NCI-H345 treated with DMSO at 0.1 percent for 48 hours (cell line): ENCODE measurements around the gene ATL1.
A peak's percentile ranks its signal among the peaks of the same experiment; 100 is the strongest.
"Not testable (repeated sequence)": the region's sequence is repeated elsewhere in the genome, so short reads cannot be mapped to it uniquely, and the experiment has no call there.

Source experiments
- DNase-seq: peaks from one replicate; lab custom pipeline; 2025; ENCODE audit not compliant: unreplicated experiment; lab: John Stamatoyannopoulos, UW

The ATL1 gene

GRCh38 chr14:50534416-50534815 is 25.5 kb upstream of the ATL1 start:
- no peak for DNase-seq

DNA sequence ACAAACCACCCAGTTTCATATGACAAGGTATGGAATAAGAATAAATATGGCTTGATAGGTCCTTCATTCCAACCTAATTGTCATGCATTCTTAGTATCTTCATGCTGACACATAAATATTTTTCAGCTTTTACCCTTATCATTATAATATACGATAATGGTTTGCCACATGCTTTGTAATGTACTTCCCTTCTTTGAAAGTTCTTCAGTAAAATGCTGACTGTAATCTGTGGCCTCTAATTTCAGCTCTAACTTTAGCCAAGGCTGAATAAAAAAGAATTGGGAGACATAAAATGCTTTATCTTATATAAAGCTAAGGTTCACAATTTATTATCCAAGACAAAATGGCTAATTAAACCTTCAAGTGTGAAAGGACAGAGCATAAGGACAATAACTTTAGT is 24.9 kb upstream of the ATL1 start:
- DNase-seq, result no peak

GRCh38 chr14:50538034-50538433 is 21.9 kb upstream of the ATL1 start:
- DNase-seq, result not testable (repeated sequence)

- DNase-seq, result no peak
These were observed 20.9 kb upstream of the ATL1 start for GRCh38 chr14:50539051-50539450.

GRCh38 chr14:50541159-50541567 is 18.8 kb upstream of the ATL1 start:
- DNase-seq, result no peak

DNA sequence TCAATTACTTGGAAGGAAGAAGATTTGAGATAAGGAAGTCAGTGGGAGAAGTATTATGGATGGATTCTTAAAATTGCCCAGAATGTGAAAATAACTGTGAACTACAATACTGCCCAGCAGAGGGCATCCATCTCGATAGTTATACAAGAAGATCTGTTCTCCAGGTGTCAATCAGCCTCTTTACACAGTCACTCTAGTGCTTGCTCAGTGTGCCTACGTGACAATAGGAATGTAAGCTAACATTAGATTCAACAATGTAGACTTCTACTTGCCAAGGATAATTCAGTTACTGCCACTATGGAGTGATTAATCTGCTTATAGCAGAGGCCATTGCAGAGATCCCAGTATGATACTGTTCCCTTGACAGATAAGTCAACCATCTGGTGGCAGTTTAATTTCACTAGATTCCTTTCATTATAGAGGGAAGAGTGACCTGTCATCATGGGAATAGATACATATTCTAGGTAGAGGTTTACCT is 17.0 kb upstream of the ATL1 start:
- DNase-seq, result peak; percentile 89

DNA sequence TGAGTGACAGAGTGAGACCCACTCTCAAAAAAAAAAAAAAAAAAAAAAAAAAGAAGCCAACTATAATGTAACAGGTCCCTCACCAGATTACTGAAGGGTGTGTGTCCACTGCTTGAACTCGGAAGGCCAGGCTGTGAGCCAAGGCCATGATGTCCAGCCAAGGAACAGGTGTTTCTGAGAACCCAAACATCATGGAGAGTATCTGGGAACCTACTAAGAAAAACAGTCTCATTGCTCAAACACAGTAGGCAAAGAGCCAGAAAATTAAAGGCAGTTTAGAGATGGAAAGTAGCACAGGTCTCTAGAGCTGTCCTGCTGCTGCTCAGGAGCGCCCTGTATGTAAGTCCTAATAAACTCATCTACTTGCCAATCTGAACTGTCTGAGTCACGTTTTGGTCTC is 15.0 kb upstream of the ATL1 start:
- DNase-seq, result no peak

DNA sequence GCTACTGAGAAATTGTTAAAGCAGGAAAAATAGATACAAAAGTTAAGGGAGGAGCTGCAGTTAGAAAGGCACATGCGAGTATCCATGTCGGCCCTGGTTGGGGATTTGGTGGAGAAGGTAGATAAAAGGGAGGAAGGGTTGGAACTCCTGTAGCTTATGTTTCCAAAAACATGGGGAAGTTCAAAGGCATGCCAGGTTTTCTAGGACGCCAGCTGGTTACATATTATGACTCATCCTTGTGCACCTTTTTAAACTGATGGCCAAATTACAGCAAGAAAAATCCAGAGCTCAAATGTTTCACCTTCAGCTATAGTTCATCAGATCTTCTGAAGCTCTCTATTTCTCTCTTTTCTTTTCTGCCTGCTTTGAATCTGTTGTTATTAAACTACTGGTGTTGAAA is 14.3 kb upstream of the ATL1 start:
- DNase-seq, result no peak

GRCh38 chr14:50550294-50550693 is 9.7 kb upstream of the ATL1 start:
- DNase-seq, result no peak

GRCh38 chr14:50551877-50552276 is 8.1 kb upstream of the ATL1 start:
- DNase-seq, result no peak

DNA sequence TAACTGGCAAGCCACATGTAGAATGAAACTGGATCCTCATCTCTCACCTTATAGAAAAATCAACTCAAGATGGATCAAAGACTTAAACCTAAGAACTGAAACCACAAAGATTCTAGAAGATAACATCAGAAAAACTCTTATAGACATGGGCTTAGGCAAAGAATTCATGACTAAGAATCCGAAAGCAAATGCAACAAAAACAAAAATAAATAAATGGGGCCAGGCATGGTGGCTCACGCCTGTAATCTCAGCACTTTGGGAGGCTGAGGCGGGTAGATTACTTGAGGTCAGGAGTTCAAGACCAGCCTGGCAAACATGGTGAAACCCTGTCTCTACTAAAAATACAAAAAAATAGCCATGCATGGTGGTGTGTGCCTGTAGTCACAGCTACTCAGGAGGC is 7.1 kb upstream of the ATL1 start:
- DNase-seq, result not testable (repeated sequence)

- DNase-seq, result peak; percentile 58
These were observed 963 bp downstream of the ATL1 start for GRCh38 chr14:50560931-50561285.

DNA sequence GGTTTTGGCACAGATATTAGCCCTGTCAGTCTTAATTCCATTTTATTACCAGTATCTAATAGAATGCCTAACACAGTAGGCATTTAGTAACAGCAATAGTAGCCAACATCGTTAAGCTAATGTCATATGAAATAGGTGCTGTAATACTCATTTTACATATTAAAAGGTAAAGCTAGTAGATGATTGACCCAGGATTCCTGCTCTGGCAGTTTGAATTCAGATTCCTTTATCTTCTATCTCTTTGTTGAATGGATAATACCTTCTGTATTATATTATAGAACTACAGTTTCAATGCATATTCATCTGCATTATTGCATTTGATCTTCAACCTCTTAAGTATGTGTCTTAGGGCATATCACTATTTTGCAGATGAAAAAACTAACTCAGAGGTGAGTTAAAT is 2.9 kb downstream of the ATL1 start:
- no peak for DNase-seq

GRCh38 chr14:50569714-50570274 is 9.8 kb downstream of the ATL1 start:
- no peak for DNase-seq

DNA sequence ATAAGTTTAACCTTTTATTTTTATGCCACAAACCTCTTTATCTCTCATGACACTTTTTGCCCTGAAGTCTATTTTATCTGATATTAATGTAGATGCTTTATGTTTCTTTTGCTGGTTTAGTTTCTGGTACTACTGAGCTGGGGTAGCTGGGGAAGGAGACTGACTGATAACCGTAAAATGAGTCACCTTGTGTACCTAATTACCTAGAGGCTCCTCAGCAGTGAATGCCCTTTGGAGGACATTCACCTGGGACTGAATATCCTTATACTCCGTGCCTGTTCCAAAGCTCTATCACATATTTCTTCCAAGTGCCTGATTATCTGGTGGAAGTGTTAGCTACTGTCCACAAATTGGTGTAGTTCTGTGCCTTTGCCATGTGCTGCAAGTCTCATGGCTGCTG is 13.9 kb downstream of the ATL1 start:
- no peak for DNase-seq

- no peak for DNase-seq
These were observed 15.8 kb downstream of the ATL1 start for GRCh38 chr14:50575769-50576168.

DNA sequence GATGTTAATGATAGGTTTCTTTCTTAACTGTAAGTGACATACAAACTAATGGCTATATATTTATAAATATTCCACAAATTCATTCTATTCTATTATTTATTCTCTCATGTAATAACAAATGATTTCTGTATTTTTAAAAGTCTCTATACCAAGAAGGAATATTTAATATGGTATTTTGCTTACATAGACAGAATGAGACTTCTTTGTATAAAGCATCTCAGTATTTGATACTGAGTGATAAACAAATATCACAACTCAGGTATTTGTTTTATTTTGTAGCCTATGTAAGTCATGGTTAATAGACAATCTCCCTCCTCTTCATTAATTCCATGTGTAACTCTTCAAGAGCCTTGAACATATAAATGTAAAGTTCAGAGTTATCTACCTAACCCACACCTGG is 18.0 kb downstream of the ATL1 start:
- no peak for DNase-seq

DNA sequence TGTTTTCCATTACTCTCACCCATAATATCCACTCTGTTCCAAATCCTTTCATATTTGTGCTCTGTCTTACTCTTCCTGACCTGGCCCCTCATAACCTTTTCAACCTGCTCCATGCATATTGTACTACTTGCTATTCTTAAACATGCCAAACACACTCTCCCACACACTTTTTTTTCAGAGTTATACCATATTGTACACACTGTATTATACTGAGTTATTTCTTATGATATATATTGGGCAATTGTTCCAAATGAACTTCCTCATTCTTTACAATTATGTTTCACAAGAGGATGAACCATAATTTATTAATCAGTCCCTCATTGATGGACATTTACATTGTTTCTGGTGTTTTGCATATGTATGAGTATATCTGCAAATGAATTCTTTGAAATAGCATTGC is 18.5 kb downstream of the ATL1 start:
- no peak for DNase-seq

DNA sequence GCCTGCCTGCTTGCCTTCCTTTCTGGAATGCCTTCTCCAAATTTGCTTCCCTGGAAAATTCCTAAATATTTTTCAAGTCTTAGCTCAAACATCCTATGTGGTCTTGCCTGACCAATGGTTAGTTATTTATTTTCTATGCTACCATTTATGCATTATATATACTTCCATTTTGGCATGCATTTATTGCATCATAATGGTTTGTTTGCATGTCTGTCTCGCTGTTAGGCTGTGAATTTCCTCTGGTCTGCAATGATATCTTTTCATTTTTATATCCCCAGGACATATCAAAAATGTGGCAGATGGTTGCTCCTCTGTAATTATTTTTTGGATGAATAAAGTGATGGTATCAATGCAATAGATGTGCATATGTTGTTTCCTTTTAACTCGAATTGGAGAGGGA is 30.5 kb downstream of the ATL1 start:
- DNase-seq, result no peak

- no peak for DNase-seq
These were observed 34.8 kb downstream of the ATL1 start for GRCh38 chr14:50594577-50595316.

- DNase-seq, result no peak
These were observed 38.8 kb downstream of the ATL1 start for GRCh38 chr14:50598765-50599164.

DNA sequence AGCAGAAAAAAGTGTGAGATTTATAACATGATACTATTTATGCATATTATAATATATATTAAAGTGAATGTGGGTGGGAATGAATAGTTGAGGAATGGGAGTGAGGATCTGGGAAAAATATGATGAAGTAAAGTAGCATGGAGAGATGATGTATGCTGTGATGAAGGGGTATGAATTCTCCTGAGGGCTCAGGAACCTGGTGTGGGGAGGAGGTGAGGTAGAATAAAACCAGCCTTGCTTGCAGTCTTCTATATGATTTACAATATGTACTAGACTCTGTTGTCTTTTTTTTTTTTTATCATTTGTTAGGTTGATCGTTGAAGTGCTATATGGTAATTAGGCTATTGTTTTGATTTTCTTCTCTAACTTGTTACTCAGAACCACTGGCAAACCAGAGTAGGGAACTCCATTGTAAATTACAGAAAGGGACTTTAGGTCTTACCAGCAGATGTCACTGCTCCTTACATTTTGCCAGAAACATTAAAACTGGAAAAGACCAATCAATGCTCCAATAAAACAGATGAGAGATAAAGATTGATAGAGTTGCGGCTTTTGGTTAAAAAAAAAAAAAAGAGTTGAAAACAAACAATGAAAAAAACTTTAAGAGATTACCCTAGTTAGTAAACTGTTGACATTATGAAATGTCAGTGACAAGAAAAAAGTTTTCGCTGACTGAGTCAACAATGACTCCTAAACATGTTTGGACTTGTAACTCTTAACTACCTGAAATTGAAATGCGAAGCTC is 39.9 kb downstream of the ATL1 start:
- no peak for DNase-seq
